CD4-positive, alpha-beta T cell treated with Interleukin-21 for 1 hour (primary cell): ENCODE data around the gene ARHGAP40.

Experiments used
- DNase-seq: peaks from one replicate; pipeline ENCODE4 v3.0.0-alpha.2; 2020

ARHGAP40 gene

GRCh38 chr20:38658879-38659596, 57.4 kb downstream of the ARHGAP40 start:
- peak; percentile 25 for DNase-seq

GRCh38 chr20:38659597-38659880, 57.9 kb downstream of the ARHGAP40 start:
- no peak for DNase-seq

- no peak for DNase-seq
Measured at GRCh38 chr20:38660429-38660828, 58.8 kb downstream of the ARHGAP40 start.

- no peak for DNase-seq
Measured at GRCh38 chr20:38663660-38664059, 62.1 kb downstream of the ARHGAP40 start.

- DNase-seq = no peak
Measured at GRCh38 chr20:38664284-38664683, 62.7 kb downstream of the ARHGAP40 start.

- no peak for DNase-seq
Measured at GRCh38 chr20:38665094-38665493, 63.5 kb downstream of the ARHGAP40 start.

GRCh38 chr20:38665506-38666285, 64.1 kb downstream of the ARHGAP40 start:
- no peak for DNase-seq

GRCh38 chr20:38667417-38667956, 65.9 kb downstream of the ARHGAP40 start:
- DNase-seq = no peak

- DNase-seq = no peak
Measured at GRCh38 chr20:38669688-38670087, 68.1 kb downstream of the ARHGAP40 start.

GRCh38 chr20:38670786-38671185, 69.2 kb downstream of the ARHGAP40 start:
- no peak for DNase-seq

GRCh38 chr20:38671186-38671585, 69.6 kb downstream of the ARHGAP40 start:
- no peak for DNase-seq

- no peak for DNase-seq
Measured at GRCh38 chr20:38671701-38672292, 70.2 kb downstream of the ARHGAP40 start.

GRCh38 chr20:38672504-38672903, 70.9 kb downstream of the ARHGAP40 start:
- no peak for DNase-seq

- DNase-seq = no peak
Measured at GRCh38 chr20:38673261-38673660, 71.7 kb downstream of the ARHGAP40 start.

- no peak for DNase-seq
Measured at GRCh38 chr20:38673725-38674091, 72.1 kb downstream of the ARHGAP40 start.

GRCh38 chr20:38674092-38674764, 72.6 kb downstream of the ARHGAP40 start:
- peak; percentile 71 for DNase-seq

GRCh38 chr20:38674765-38675133, 73.1 kb downstream of the ARHGAP40 start:
- DNase-seq = no peak

- DNase-seq = no peak
Measured at GRCh38 chr20:38676576-38676975, 75.0 kb downstream of the ARHGAP40 start.

- peak; percentile 17 for DNase-seq
Measured at GRCh38 chr20:38680500-38681306, 79.1 kb downstream of the ARHGAP40 start.

- DNase-seq = no peak
Measured at GRCh38 chr20:38685271-38685670, 83.7 kb downstream of the ARHGAP40 start.

- peak; percentile 23 for DNase-seq
Measured at GRCh38 chr20:38685853-38686473, 84.4 kb downstream of the ARHGAP40 start.
